ENCODE results near the gene NCR1.
"Not testable (repeated sequence)": the region's sequence is repeated elsewhere in the genome, so short reads cannot be mapped to it uniquely, and the experiment has no call there.

NCR1 gene

DNA sequence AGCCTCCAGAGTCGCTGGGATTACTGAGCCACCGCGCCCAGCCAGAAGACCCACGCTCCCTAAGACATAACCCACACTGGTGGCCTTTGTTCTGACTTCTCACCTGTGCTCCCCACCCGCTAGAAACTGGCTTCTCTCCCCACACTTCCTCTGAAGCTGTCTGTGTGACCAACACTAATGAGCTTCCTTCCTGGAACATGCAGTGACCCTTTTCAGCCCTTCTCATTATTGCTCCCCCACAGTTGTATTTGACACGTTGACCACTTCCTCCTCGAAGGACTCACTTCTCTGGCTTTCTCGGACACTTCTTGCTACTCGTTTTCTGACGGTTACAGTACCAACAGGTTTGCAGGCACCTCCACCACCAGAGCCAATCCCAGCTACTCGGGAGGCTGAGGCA is 10.9 kb downstream of the NCR1 start:
- no peak for DNase-seq

DNA sequence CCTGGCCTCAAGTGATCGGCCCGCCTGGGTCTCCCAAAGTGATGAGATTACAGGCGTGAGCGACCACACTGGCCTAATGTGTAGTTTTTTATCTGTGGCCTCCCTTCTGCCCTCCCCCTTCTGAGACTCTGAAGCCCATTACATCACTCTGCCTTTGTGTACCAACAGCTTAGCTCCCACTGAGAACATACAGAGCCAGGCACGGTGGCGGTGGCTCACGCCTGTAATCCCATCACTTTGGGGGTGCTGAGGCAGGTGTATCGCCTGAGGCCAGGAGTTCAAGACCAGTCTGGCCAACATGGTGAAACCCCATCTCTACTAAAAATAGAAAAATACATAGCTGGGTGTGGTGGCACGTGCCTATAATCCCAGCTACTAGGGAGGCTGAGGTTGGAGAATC is 12.6 kb downstream of the NCR1 start:
- DNase-seq = no peak

DNA sequence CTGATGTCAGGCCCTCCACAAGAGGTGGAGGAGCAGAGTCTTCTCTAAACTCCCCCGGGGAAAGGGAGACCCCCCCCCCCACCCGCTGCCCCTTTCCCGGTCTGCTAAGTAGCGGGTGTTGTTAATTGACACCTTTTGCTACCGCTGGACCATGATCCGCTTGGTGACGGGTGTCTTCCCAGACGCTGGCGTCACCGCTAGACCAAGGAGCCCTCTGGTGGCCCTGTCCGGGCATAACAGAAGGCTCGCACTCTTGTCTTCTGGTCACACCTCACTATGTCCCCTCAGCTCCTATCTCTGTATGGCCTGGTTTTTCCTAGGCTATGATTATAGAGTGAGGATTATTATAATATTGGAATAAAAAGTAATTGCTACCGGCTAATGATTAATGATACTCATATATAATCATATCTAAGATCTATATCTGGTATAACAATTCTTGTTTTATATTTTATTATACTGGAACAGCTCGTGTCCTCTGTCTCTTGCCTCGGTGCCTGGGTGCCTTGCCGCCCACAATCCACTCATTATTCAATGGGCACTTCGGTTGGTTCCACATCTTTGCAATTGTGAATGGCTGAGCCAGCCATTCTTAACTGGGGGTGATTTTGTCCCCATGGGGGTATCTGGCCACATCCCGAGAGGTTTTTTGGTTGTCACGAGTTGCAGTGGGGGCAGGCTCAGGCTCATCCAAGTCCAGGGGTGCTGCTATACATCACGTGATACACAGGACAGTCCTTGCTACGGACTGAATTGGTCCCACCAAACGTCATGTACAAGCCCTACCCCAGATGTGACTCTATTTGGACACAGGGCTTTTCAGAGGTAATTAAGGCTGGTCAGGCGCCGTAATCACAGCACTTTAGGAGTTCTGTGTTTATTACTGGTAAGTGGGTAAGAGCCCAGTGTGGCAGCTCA is 14.0 kb downstream of the NCR1 start:
- not testable (repeated sequence) for DNase-seq

DNA sequence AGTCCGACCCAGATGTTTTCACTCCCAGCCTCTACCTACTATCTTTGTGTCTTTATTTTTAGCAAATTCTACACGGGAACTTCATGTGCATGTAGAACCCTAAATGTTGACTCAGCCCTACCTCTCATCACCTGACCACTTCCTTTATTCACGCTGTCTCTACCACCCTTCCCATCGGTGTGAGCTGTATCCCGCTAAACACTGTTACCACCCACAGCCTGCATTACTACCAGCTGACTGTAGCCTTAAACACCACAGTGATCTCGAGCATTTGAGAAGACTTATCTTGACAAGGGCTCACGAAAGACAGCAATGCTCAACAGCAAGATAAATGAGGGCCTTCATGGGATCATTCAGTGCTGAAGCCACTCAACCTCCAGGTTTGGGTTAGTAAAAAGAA is 15.1 kb downstream of the NCR1 start:
- no peak for DNase-seq

DNA sequence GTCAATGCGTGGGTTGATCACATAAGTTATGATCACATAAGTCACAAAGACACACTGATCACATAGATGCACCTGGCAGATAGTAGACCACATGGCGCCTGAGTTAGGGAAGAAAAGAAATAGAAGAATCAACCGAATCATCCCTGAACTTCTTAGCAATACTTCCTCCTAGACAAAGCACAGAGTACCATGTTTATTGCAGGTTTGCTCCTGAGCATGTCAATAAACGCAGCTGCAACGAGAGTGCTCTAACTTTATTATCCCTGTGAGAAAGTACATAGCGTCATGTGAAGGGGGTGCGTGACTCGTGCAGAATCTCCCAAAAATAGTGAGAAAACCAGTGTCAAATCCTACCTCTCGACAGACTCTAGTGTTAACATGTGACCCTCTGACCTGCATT is 17.3 kb downstream of the NCR1 start:
- no peak for DNase-seq

DNA sequence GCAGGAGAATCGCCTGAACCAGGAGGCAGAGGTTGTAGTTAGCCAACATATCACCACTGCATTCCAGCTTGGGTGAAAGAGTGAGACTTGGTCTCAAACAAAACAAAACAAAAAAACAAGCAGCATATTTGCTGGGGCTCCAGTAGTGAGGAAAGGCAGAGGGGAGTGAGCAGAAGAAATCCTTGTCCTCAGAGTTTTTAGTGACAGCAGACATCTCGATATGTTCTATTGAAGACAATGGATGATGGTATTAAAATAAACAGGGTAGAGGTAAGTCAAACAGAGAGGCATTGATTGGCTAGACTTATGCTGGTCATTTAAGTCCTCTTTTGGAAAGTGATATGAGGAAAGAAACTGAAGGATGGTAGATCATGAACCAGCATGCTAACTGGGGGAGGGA is 22.4 kb downstream of the NCR1 start:
- DNase-seq = no peak

- DNase-seq = no peak
Observed at GRCh38 chr19:54937926-54938325, 32.0 kb downstream of the NCR1 start.

DNA sequence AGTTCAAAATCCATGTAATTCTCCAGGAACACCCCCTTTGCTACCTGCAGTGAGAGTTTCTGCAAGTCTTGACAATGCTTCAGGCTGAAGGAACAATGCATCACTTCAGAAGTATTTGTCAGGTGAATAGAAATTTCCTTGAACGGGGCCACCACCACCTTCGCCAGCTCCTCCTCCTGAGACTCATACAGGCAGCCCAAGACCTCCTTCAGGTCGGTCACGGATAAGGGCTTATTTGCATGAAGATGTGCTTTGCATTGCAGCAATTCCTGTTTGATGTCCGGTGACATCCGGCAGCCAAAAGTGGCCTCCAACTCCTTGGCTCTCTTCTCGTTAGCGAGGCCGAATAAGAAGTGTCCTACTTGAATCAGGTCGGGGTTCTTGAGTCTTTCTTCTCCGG is 33.0 kb downstream of the NCR1 start:
- no peak for DNase-seq

DNA sequence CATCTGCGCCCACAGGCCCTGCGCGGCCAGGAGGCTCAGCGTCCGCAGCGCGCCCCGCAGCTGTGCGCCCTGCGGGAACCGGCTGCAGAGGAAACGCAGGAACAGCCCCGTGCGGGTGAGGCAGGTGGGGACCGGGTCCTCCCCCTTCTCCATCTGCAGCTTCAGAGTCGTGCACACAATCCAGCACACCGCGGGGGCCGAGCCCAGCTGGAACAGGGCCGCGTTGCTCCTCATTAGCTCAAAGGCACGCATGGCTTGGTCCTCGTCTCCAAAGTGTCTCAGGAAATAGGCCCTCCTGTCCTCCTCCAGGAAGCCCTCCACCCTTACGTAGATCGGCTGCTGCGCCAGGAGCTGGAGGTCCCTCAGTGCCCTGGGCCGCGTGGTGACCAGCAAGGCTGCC is 33.6 kb downstream of the NCR1 start:
- not testable (repeated sequence) for DNase-seq

- DNase-seq = not testable (repeated sequence)
Observed at GRCh38 chr19:54943772-54944361, 37.9 kb downstream of the NCR1 start.

- no peak for DNase-seq
Observed at GRCh38 chr19:54947381-54947780, 41.4 kb downstream of the NCR1 start, which contains the start of gene NLRP7. Gene NLRP7, minus strand, starts transcription at chr19:54947530.

GRCh38 chr19:54949412-54949811 is 43.5 kb downstream of the NCR1 start:
- no peak for DNase-seq

GRCh38 chr19:54950580-54950979 is 44.6 kb downstream of the NCR1 start:
- DNase-seq = not testable (repeated sequence)

DNA sequence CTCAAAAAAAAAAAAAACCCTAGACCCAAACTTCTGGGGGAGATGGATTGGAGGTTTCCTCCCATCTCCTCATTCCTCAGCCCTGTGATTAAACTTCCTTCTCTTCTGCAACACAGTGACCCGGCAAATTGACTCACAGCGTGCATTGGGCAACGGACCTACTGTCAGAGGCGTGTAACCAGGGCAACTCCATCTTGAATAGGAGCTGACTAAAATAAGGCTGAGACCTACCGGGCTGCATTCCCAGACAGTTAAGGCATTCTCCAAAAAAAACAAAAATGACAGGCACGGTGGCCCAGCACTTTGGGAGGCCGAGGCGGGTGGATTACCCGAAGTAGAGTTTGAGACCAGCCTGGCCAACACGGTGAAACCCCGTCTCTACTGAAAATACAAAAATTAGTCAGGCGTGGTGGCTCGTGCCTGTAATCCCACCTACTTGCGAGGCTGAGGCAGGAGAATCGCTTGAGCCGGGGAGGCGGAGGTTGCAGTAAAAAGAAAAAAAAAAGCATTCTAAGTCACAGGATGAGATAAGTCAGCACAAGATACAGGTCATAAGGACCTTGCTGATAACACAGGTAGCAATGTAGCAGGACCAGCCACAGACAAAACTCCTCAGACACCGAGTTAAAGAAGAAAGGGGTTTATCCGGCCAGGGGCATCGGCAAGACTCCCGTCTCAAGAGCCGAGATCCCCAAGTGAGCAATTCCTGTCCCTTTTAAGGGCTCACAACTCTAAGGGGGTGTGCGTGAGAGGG is 46.8 kb downstream of the NCR1 start:
- DNase-seq = no peak

DNA sequence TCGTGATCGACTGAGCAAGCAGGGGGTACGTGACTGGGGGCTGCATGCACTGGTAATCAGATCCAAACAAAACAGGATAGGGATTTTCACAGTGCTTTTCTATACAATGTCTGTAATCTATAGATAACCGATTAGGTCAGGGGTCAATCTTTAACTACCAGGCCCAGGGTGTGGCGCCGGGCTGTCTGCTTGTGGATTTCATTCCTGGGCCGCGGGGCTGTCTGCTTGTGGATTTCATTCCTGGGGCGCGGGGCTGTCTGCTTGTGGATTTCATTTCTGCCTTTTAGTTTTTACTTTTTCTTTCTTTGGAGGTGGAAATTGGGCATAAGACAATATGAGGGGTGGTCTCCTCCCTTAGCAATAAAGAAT is 47.4 kb downstream of the NCR1 start:
- not testable (repeated sequence) for DNase-seq

- DNase-seq = no peak
Observed at GRCh38 chr19:54955376-54955775, 49.4 kb downstream of the NCR1 start.

DNA sequence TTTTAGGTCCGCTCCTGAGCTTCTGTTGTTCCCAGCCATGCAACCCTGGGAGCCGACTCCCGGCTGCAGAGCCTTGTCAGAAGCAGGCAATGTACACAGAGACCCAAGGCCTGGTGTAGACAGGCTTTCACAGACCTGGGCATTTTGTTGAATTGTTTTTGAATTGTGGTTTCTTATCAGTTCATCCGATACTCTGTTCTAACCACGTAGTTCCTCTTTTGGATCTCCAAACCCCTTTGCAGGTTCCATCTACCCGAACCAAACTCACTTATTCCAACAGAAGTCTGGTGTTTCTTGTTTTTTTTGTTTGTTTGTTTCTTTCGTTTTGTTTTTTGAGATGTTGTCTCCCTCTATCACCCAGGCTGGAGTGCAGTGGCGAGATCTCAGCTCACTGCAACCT is 53.9 kb downstream of the NCR1 start:
- no peak for DNase-seq
